ENCODE data around the gene NFYC. TPM values are rescaled to one million over a fixed set of nuclear protein-coding genes. Genes with fewer than 3 reads are reported as not detected.

The NFYC gene
- polyA plus RNA-seq, 1 donor = 66.0 TPM

DNA sequence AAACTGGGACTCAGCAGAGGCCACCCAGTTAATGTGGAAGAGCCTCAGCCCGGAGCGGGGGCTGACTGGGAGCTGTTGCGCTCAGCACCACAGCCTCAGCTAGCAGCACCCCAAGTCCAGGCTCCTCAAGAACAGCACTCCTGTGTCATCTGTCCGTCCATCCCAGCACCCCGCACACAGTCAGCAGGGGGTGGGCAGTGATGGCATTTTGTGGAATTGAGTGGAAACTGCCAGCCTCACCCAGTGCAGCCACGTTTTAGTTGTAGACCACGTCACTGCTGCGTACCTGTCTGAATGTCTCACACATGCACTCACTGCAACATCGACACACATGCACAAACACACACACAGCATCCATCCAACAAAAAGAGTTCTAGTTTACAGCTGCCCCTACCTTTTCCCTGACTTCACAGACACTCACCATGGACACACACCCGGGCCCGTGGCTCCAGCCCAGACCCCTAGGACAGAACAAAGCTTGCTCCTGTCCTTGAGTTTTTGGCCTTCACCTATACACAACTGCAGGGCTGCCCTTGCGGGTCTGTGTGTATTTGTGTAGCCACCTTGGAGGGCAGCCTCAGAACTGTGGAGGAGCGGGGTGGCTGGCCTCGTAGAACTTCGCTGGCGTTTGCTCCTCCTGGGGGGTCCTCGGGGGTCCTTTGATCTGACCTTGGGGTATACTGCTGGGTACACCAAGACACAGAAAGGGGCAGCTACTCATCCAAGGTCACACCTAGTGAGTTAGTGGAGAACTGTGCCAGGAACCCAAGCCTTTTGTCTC is 97.2 kb downstream of the NFYC start:
- H3K4me1 ChIP-seq (ENCODE audit: control insufficient read depth, insufficient read depth, low read length) = no peaks in the 10 kb centered on the region
- no CpG with 5 or more reads among the region's 17 CpGs for WGBS (ENCODE audit: insufficient coverage, low lambda C conversion rate)

GRCh38 chr1:40789342-40789598 is 97.8 kb downstream of the NFYC start:
- no peaks in the 10 kb centered on the region for H3K36me3 ChIP-seq (ENCODE audit: control insufficient read depth, insufficient read depth, low read length)
- H3K4me1 ChIP-seq (ENCODE audit: control insufficient read depth, insufficient read depth, low read length) = no peaks in the 10 kb centered on the region
- no peaks in the 10 kb centered on the region for H3K9me3 ChIP-seq (ENCODE audit: control insufficient read depth, low read depth, low read length)
- DNase-seq = no peak
- no peak overlapping the region for H3K27ac ChIP-seq (ENCODE audit: low read length)
- H3K27me3 ChIP-seq (ENCODE audit: control insufficient read depth, insufficient read depth, low read length) = peaks cover 15% of the 10 kb centered on the region
- H3K4me3 ChIP-seq (ENCODE audit: low read length) = no peak overlapping the region
- no CpG with 5 or more reads among the region's 2 CpGs for WGBS (ENCODE audit: insufficient coverage, low lambda C conversion rate)

More for the DNA sequence above, 97.2 kb downstream of the NFYC start:
- Histone ChIP-seq H3K9me3 (ENCODE audit: control insufficient read depth, low read depth, low read length) (no peaks in the 10 kb centered on the region), H3K4me3 (ENCODE audit: low read length) (no peak overlapping the region), H3K36me3 (ENCODE audit: control insufficient read depth, insufficient read depth, low read length) (no peaks in the 10 kb centered on the region), H3K27ac (ENCODE audit: low read length) (no peak overlapping the region), H3K27me3 (ENCODE audit: control insufficient read depth, insufficient read depth, low read length) (peaks cover 16% of the 10 kb centered on the region)
- DNase-seq = no peak

GRCh38 chr1:40789661-40790430 is 98.3 kb downstream of the NFYC start:
- no CpG with 5 or more reads among the region's 13 CpGs for WGBS (ENCODE audit: insufficient coverage, low lambda C conversion rate)
- DNase-seq = no peak
- H3K4me1 ChIP-seq (ENCODE audit: control insufficient read depth, insufficient read depth, low read length) = no peaks in the 10 kb centered on the region
- no peak overlapping the region for H3K27ac ChIP-seq (ENCODE audit: low read length)
- no peak overlapping the region for H3K4me3 ChIP-seq (ENCODE audit: low read length)
- H3K9me3 ChIP-seq (ENCODE audit: control insufficient read depth, low read depth, low read length) = no peaks in the 10 kb centered on the region
- no peaks in the 10 kb centered on the region for H3K36me3 ChIP-seq (ENCODE audit: control insufficient read depth, insufficient read depth, low read length)
- H3K27me3 ChIP-seq (ENCODE audit: control insufficient read depth, insufficient read depth, low read length) = peaks cover 9% of the 10 kb centered on the region

DNA sequence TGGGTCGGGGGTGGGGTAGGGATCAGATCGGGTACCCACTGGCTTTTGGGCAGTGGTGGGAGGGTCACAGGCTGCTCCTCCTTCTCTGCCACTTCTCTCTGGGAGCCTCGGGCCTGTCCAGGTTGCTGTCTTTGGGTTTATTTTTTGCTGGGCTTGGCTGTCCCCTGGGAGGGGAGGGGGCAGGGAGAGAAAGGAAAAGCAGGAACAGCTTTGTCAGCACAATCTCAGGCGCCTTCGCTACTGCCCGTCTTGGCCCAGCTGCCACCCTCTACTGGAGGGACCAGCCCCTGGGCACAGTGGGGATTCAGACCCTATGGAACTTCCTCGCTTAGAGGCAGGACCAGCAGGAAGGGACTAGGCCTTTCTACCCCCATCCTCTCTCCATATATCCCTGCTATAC is 100.5 kb downstream of the NFYC start:
- WGBS (ENCODE audit: insufficient coverage, low lambda C conversion rate) = no CpG with 5 or more reads among the region's 7 CpGs

GRCh38 chr1:40793617-40794016 is 102.1 kb downstream of the NFYC start:
- no peaks in the 10 kb centered on the region for H3K27me3 ChIP-seq (ENCODE audit: control insufficient read depth, insufficient read depth, low read length)
- H3K9me3 ChIP-seq (ENCODE audit: control insufficient read depth, low read depth, low read length) = no peaks in the 10 kb centered on the region
- H3K4me3 ChIP-seq (ENCODE audit: low read length) = no peak overlapping the region
- H3K27ac ChIP-seq (ENCODE audit: low read length) = no peak overlapping the region
- no peaks in the 10 kb centered on the region for H3K36me3 ChIP-seq (ENCODE audit: control insufficient read depth, insufficient read depth, low read length)
- H3K4me1 ChIP-seq (ENCODE audit: control insufficient read depth, insufficient read depth, low read length) = no peaks in the 10 kb centered on the region
- DNase-seq = no peak
- WGBS (ENCODE audit: insufficient coverage, low lambda C conversion rate) = 100% methylated on average over 1 of the region's 3 CpGs

More for the DNA sequence above, 100.5 kb downstream of the NFYC start:
- H3K4me3 ChIP-seq (ENCODE audit: low read length) = no peak overlapping the region
- no peaks in the 10 kb centered on the region for H3K4me1 ChIP-seq (ENCODE audit: control insufficient read depth, insufficient read depth, low read length)
- no peaks in the 10 kb centered on the region for H3K36me3 ChIP-seq (ENCODE audit: control insufficient read depth, insufficient read depth, low read length)
- no peak overlapping the region for H3K27ac ChIP-seq (ENCODE audit: low read length)
- no peaks in the 10 kb centered on the region for H3K9me3 ChIP-seq (ENCODE audit: control insufficient read depth, low read depth, low read length)
- H3K27me3 ChIP-seq (ENCODE audit: control insufficient read depth, insufficient read depth, low read length) = no peaks in the 10 kb centered on the region
- no peak for DNase-seq

DNA sequence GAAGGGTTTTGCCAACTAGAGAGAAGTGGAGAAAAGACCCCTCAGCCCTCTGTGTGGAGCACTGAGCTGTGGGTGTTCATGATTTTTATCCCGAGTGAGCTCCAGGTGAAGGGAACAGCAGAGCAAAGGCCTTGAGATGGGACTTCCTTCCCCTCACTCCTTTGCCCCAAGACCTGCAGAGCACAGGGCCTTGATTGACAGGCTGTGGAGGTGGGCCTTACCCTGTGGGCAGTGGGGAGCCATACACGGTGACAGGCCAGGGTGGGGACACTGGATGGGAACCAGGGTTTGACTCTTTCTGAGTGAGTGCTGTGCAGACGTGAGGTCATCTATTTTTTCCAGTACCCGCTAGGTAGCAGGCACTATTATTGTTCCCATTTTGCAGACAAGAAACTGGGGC is 102.5 kb downstream of the NFYC start:
- Histone ChIP-seq H3K36me3 (ENCODE audit: control insufficient read depth, insufficient read depth, low read length) (no peaks in the 10 kb centered on the region), H3K27me3 (ENCODE audit: control insufficient read depth, insufficient read depth, low read length) (no peaks in the 10 kb centered on the region), H3K9me3 (ENCODE audit: control insufficient read depth, low read depth, low read length) (no peaks in the 10 kb centered on the region), H3K4me1 (ENCODE audit: control insufficient read depth, insufficient read depth, low read length) (no peaks in the 10 kb centered on the region), H3K4me3 (ENCODE audit: low read length) (no peak overlapping the region), H3K27ac (ENCODE audit: low read length) (no peak overlapping the region)
- WGBS (ENCODE audit: insufficient coverage, low lambda C conversion rate) = no CpG with 5 or more reads among the region's 4 CpGs
- DNase-seq = no peak

GRCh38 chr1:40794974-40795715 is 103.6 kb downstream of the NFYC start:
- WGBS (ENCODE audit: insufficient coverage, low lambda C conversion rate) = 75% methylated on average over 2 of the region's 10 CpGs
- Histone ChIP-seq H3K4me1 (ENCODE audit: control insufficient read depth, insufficient read depth, low read length) (peaks cover 5% of the 10 kb centered on the region), H3K9me3 (ENCODE audit: control insufficient read depth, low read depth, low read length) (no peaks in the 10 kb centered on the region), H3K27ac (ENCODE audit: low read length) (no peak overlapping the region), H3K27me3 (ENCODE audit: control insufficient read depth, insufficient read depth, low read length) (peaks cover 3% of the 10 kb centered on the region), H3K4me3 (ENCODE audit: low read length) (no peak overlapping the region), H3K36me3 (ENCODE audit: control insufficient read depth, insufficient read depth, low read length) (no peaks in the 10 kb centered on the region)
- no peak for DNase-seq

DNA sequence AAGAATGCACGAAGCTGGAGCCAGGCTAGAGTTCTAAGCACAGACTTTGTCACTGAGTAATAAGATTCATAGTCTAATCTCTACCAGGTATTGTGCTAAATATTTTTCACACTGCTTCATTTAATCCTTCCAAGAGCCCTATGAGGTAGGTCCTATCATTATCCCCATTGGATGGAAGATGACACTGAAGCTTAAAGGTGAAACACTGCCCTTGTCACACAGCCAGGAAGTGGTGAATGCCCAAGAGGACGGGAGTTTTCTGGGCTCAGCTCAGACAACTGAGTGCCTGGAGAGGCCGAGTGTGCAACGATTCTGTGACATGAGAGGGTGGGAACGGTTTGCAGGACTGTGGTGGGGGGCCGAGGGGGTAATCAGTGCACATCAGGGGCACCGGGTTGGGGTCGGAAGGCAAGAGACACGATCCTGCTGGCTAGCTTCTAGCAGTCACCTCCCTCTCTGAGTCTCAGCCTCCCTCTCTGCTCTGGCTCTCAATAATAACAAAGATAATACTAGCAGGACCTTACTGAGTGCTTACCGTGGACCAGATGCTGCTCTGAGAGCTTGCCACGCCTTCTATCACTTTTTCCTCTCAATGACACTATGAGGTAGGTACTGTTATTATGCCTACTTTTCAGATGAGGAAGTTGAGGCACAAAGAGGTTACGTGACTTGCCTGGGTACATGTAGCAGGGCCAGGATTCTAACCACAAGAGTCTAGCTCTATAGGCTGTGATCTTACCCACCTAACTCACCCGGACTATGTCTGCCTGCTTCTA is 104.5 kb downstream of the NFYC start:
- WGBS (ENCODE audit: insufficient coverage, low lambda C conversion rate) = no CpG with 5 or more reads among the region's 13 CpGs
- no peak overlapping the region for H3K4me3 ChIP-seq (ENCODE audit: low read length)
- H3K27me3 ChIP-seq (ENCODE audit: control insufficient read depth, insufficient read depth, low read length) = peaks cover 3% of the 10 kb centered on the region
- no peak for DNase-seq
- peaks cover 5% of the 10 kb centered on the region for H3K4me1 ChIP-seq (ENCODE audit: control insufficient read depth, insufficient read depth, low read length)
- no peaks in the 10 kb centered on the region for H3K36me3 ChIP-seq (ENCODE audit: control insufficient read depth, insufficient read depth, low read length)
- no peaks in the 10 kb centered on the region for H3K9me3 ChIP-seq (ENCODE audit: control insufficient read depth, low read depth, low read length)
- H3K27ac ChIP-seq (ENCODE audit: low read length) = no peak overlapping the region

DNA sequence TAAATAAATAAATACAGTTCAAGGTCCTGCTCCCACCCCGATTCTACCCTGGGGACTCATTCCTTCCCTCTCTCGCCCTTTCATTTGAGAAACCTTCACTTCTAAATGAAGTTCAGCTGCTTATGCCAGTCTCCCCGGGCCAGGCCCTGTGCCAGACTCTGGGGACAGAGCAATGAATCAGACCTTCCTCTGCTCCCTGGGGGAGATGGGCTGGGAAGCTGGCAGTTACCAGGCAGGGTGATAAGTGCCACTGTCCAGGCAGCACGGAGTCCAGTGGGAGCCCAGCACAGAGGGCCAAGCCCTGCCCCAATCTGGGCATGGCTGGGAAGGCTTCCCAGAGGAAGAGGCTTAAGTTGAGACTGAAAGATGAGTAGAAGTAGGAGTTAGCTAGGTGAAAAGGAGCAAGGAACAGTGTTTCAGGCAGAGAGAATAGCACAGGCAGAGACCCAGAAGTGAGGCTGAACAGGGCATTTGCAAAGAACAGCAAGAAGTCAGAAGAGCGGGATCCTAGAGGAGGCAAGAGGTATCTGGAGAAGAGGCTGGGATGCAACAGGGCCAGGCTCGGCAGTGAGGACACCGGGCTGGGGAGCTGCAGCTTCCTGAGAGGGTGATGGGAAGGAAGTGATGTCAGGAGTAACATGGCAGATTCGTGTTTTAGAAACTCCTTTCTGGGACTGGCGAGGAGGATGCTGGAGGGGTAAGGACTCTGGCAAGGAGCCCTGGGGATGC is 105.6 kb downstream of the NFYC start:
- no CpG with 5 or more reads among the region's 9 CpGs for WGBS (ENCODE audit: insufficient coverage, low lambda C conversion rate)
- Histone ChIP-seq H3K4me3 (ENCODE audit: low read length) (no peak overlapping the region), H3K27ac (ENCODE audit: low read length) (no peak overlapping the region), H3K9me3 (ENCODE audit: control insufficient read depth, low read depth, low read length) (no peaks in the 10 kb centered on the region), H3K36me3 (ENCODE audit: control insufficient read depth, insufficient read depth, low read length) (no peaks in the 10 kb centered on the region), H3K27me3 (ENCODE audit: control insufficient read depth, insufficient read depth, low read length) (peaks cover 3% of the 10 kb centered on the region), H3K4me1 (ENCODE audit: control insufficient read depth, insufficient read depth, low read length) (peaks cover 14% of the 10 kb centered on the region)
- DNase-seq = no peak

Measured in large intestine (tissue), 3 donors.